ENCODE results near the gene CA5B.

GRCh38 chrX:15812192-15812938 lies 74.3 kb downstream of the CA5B start:
- TF ChIP-seq CTCF (IDR thresholded peaks at IDR 0.05) (no peak), POLR2A (IDR thresholded peaks at IDR 0.05) (no peak)
